ENCODE measurements around the gene ZSCAN31.

Gene ZSCAN31

GRCh38 chr6:28335564-28336283 is at the start of gene ZSCAN31:
ZSCAN31 (minus strand) TSS chr6:28336148; CDS start chr6:28329683, 6,465 bp downstream.
- H3K4me3 ChIP-seq (ENCODE audit: low read length), result peak within 1 kb of the TSS; percentile 68
- no peak for TF ChIP-seq CTCF (conservative IDR thresholded peaks at IDR 0.05; ENCODE audit: low read depth, low read length)
- DNase-seq (ENCODE audit: low read depth), result peak; percentile 98

- H3K4me3 ChIP-seq (ENCODE audit: low read length), result no peak overlapping the region
Observed at GRCh38 chr6:28384143-28384533, 48.2 kb upstream of the ZSCAN31 start.

GRCh38 chr6:28383235-28384142 is 47.5 kb upstream of the ZSCAN31 start:
- peak; percentile 70 for TF ChIP-seq CTCF (conservative IDR thresholded peaks at IDR 0.05; ENCODE audit: low read depth, low read length)
- H3K4me3 ChIP-seq (ENCODE audit: low read length), result peak overlapping the region; percentile 64
- DNase-seq (ENCODE audit: low read depth), result peak; percentile 48

More at GRCh38 chr6:28384143-28384533, 48.2 kb upstream of the ZSCAN31 start:
- DNase-seq (ENCODE audit: low read depth), result no peak
- no peak for TF ChIP-seq CTCF (conservative IDR thresholded peaks at IDR 0.05; ENCODE audit: low read depth, low read length)

GRCh38 chr6:28380381-28380780 is 44.4 kb upstream of the ZSCAN31 start:
- TF ChIP-seq CTCF (conservative IDR thresholded peaks at IDR 0.05; ENCODE audit: low read depth, low read length), result no peak
- no peak for DNase-seq (ENCODE audit: low read depth)
- no peak overlapping the region for H3K4me3 ChIP-seq (ENCODE audit: low read length)

- TF ChIP-seq CTCF (conservative IDR thresholded peaks at IDR 0.05; ENCODE audit: low read depth, low read length), result no peak
- H3K4me3 ChIP-seq (ENCODE audit: low read length), result no peak overlapping the region
- DNase-seq (ENCODE audit: low read depth), result no peak
Observed at GRCh38 chr6:28378644-28379043, 42.7 kb upstream of the ZSCAN31 start.

GRCh38 chr6:28377879-28378278 is 41.9 kb upstream of the ZSCAN31 start:
- no peak for TF ChIP-seq CTCF (conservative IDR thresholded peaks at IDR 0.05; ENCODE audit: low read depth, low read length)
- H3K4me3 ChIP-seq (ENCODE audit: low read length), result no peak overlapping the region
- DNase-seq (ENCODE audit: low read depth), result no peak

Measured in retinal pigment epithelial cell (primary cell).